Activated CD4-positive, CD25-positive, alpha-beta regulatory T cell (primary cell): Measurements from ENCODE around the gene SLC16A10.
"Not testable (repeated sequence)": the region's sequence is repeated elsewhere in the genome, so short reads cannot be mapped to it uniquely, and the experiment has no call there.

Source experiments
- DNase-seq, 4 experiments: peaks; one replicate each; lab custom pipeline; 2025; lab: John Stamatoyannopoulos, UW

SLC16A10 gene

GRCh38 chr6:111220383-111221031 is 133.2 kb downstream of the SLC16A10 start:
- no peak for DNase-seq

- no peak for DNase-seq
Measured at GRCh38 chr6:111221804-111222203, 134.5 kb downstream of the SLC16A10 start.

- no peak for DNase-seq
Measured at GRCh38 chr6:111222341-111222740, 135.0 kb downstream of the SLC16A10 start.

GRCh38 chr6:111228094-111228493 is 140.8 kb downstream of the SLC16A10 start:
- no peak for DNase-seq

GRCh38 chr6:111230351-111231089 is 143.2 kb downstream of the SLC16A10 start:
- DNase-seq, result no peak

GRCh38 chr6:111231090-111231459 is 143.8 kb downstream of the SLC16A10 start:
- DNase-seq, result no peak

- no peak for DNase-seq
Measured at GRCh38 chr6:111237852-111238251, 150.5 kb downstream of the SLC16A10 start.

- no peak for DNase-seq
Measured at GRCh38 chr6:111238464-111239119, 151.3 kb downstream of the SLC16A10 start.

- DNase-seq, result no peak
Measured at GRCh38 chr6:111239461-111239860, 152.2 kb downstream of the SLC16A10 start.

- no peak for DNase-seq
Measured at GRCh38 chr6:111242452-111242851, 155.1 kb downstream of the SLC16A10 start.

GRCh38 chr6:111243095-111243494 is 155.8 kb downstream of the SLC16A10 start:
- DNase-seq, result no peak

- DNase-seq, result no peak
Measured at GRCh38 chr6:111248789-111249188, 161.5 kb downstream of the SLC16A10 start.

- DNase-seq, result no peak
Measured at GRCh38 chr6:111250791-111251354, 163.6 kb downstream of the SLC16A10 start.

GRCh38 chr6:111252726-111253125 is 165.4 kb downstream of the SLC16A10 start:
- DNase-seq, result no peak

- DNase-seq, result no peak
Measured at GRCh38 chr6:111254004-111254778, 166.9 kb downstream of the SLC16A10 start.

- DNase-seq, result no peak
Measured at GRCh38 chr6:111254779-111255166, 167.5 kb downstream of the SLC16A10 start.

GRCh38 chr6:111255838-111256237 is 168.5 kb downstream of the SLC16A10 start:
- DNase-seq, result not testable (repeated sequence)

GRCh38 chr6:111256646-111257045 is 169.3 kb downstream of the SLC16A10 start:
- no peak for DNase-seq

GRCh38 chr6:111258010-111258409 is 170.7 kb downstream of the SLC16A10 start:
- no peak for DNase-seq

- DNase-seq, result no peak
Measured at GRCh38 chr6:111258615-111259088, 171.3 kb downstream of the SLC16A10 start.

- DNase-seq, result peak; percentile 95 to 98 (median 98)
Measured at GRCh38 chr6:111259089-111259831, 172.0 kb downstream of the SLC16A10 start.
